GF-D8 (cell line): ENCODE measurements around the gene DSC2.
"Not testable (repeated sequence)": the region's sequence is repeated elsewhere in the genome, so short reads cannot be mapped to it uniquely, and the experiment has no call there.

Experiments
- DNase-seq: peaks from one replicate; lab custom pipeline; 2025; lab: John Stamatoyannopoulos, UW

DSC2 gene

GRCh38 chr18:31043709-31044108 lies 58.5 kb downstream of the DSC2 start:
- DNase-seq, result no peak

GRCh38 chr18:31042406-31043181 lies 59.6 kb downstream of the DSC2 start, which contains the start of gene DSC3:
Gene DSC3, minus strand, starts transcription at chr18:31042742. Its CDS starts 82 bp downstream, at chr18:31042660.
- no peak for DNase-seq

- DNase-seq, result no peak
Observed at GRCh38 chr18:31042084-31042405, 60.2 kb downstream of the DSC2 start.

GRCh38 chr18:31041271-31042083 lies 60.7 kb downstream of the DSC2 start:
- no peak for DNase-seq

GRCh38 chr18:31040686-31041270 lies 61.4 kb downstream of the DSC2 start:
- DNase-seq, result no peak

GRCh38 chr18:31039426-31039825 lies 62.8 kb downstream of the DSC2 start:
- no peak for DNase-seq

- DNase-seq, result not testable (repeated sequence)
Observed at GRCh38 chr18:31037686-31038085, 64.5 kb downstream of the DSC2 start.

- no peak for DNase-seq
Observed at GRCh38 chr18:31034541-31034940, 67.7 kb downstream of the DSC2 start.

GRCh38 chr18:31030574-31031278 lies 71.5 kb downstream of the DSC2 start:
- no peak for DNase-seq

GRCh38 chr18:31015715-31016434 lies 86.3 kb downstream of the DSC2 start:
- DNase-seq, result no peak

GRCh38 chr18:31011455-31011854 lies 90.8 kb downstream of the DSC2 start:
- DNase-seq, result not testable (repeated sequence)

GRCh38 chr18:31010601-31011000 lies 91.6 kb downstream of the DSC2 start:
- no peak for DNase-seq
